Choroid plexus epithelial cell (primary cell): ENCODE data around the gene DLEC1.

Source experiments
- DNase-seq: peaks from one replicate; pipeline ENCODE4 v3.0.0-alpha.2; 2010; ENCODE audit warnings: low read depth
- H3K4me3 ChIP-seq: 2 replicates; pipeline ENCODE4 v1.5.1; 2011; ENCODE audit warnings: low read depth, mild to moderate bottlenecking, control low read depth, low read length, moderate library complexity
- TF ChIP-seq, protein P1 (sequence below): conservative IDR thresholded peaks from 2 replicates; pipeline ENCODE4 v1.5.1; 2011; ENCODE audit warnings: low read depth, mild to moderate bottlenecking, control low read depth, inconsistent platforms, low read length, moderate library complexity

DLEC1 gene

DNA sequence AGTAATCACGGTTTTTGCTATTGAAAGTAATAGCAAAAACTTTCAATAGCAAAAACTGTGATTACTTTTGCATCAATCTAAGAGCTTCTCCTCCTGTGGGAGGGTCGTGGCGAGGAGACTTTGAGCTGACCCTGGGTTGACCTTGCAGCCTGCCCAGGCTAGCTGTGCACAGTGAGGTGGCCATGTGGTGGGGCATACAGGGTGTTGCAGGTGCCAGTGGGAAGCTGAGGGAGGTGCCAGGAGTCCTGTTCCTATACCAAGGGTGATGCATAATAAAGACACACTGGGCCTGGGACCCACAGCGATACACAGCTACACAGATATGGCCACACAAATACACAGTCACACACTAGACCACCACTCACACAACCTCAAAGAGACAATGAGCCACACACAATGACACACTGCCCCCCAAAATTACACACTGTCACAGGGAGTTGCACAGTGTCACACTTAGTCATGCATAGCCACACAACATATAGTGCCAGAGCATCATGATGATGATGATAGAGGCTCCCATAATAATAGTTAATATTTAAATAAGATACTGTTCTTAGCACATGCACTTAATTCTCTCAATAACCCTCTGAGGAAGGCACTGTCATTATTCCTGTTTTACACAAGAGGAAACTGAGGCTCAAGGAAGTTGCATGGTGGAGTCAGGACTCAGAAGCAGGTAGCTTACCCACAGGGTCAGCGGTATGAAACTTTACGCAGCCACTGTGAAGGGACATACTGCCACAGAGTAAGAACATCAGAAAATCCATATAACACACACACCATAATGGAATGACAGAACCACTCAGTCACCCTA, 15.9 kb upstream of the DLEC1 start:
- TF ChIP-seq, protein P1, sequence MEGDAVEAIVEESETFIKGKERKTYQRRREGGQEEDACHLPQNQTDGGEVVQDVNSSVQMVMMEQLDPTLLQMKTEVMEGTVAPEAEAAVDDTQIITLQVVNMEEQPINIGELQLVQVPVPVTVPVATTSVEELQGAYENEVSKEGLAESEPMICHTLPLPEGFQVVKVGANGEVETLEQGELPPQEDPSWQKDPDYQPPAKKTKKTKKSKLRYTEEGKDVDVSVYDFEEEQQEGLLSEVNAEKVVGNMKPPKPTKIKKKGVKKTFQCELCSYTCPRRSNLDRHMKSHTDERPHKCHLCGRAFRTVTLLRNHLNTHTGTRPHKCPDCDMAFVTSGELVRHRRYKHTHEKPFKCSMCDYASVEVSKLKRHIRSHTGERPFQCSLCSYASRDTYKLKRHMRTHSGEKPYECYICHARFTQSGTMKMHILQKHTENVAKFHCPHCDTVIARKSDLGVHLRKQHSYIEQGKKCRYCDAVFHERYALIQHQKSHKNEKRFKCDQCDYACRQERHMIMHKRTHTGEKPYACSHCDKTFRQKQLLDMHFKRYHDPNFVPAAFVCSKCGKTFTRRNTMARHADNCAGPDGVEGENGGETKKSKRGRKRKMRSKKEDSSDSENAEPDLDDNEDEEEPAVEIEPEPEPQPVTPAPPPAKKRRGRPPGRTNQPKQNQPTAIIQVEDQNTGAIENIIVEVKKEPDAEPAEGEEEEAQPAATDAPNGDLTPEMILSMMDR = no peak
- no peak overlapping the region for H3K4me3 ChIP-seq
- no peak for DNase-seq

DNA sequence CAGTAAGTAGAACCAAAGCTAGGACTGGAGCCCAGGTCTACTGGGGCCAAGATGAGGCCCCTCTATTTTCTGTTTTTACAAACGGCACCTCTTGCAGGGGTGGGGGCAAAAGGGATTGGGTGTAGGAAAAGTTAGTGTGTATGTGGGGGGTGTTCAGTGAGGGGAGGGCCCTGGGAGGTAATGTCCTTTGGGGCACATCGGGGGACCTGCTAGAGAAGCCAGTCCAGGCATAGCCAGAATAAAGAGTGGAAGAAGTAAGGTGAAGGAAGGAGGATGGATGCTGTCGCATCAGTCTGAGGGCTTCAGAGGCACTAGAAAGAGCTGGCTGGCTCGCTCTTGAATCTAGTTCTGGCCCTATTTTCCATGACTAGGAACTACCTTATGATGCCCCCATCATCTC, 12.2 kb upstream of the DLEC1 start:
- DNase-seq = no peak
- TF ChIP-seq, protein P1 = no peak
- H3K4me3 ChIP-seq = no peak overlapping the region

DNA sequence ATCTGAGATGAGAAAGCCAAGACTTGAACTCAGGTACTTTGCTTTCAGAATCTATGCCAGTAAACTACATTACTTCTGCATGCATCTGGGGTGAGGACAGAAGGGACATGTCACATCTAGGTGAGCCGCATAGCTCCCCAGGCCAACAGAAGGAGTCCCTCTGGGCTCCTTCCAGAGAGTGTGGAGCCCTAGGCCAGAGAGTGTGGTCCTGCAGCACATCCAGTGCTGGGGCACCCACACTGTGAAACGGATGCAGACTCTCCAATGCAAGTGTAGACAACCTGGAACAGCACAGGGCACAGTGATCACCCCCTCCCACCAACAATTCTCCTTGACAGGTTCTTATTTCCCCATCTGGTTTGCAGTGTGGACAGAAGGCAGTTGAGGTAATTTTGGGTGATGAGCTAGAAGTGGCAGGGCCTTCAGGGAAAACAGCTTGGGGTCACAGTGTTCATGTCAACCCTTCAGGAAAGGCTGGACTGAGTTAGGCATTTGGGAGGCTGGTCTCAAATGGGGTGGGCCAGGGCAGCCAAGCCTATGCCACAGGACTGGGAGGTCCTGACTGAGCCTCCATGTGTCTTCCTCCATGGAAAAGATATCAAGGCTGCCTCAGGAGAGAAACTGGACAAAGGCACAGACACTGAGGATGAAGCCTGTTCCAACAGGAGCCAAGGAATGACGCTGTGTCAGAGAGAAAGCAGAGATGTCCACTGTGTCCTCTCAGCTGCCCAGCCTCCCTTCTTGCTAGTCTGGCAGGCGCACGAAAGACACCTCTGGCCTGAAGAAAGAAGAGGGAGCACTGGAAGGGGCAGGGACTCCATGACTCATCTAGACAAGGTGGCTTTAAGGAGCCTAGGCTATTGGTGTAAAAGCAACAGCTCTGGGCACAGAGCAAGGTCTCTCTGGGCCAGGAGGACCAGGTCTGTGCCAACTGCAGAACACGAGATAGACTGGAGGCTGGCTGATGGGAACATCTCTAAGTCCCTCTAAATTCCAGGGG, 11.2 kb upstream of the DLEC1 start:
- no peak for DNase-seq
- TF ChIP-seq, protein P1 = no peak
- no peak overlapping the region for H3K4me3 ChIP-seq

DNA sequence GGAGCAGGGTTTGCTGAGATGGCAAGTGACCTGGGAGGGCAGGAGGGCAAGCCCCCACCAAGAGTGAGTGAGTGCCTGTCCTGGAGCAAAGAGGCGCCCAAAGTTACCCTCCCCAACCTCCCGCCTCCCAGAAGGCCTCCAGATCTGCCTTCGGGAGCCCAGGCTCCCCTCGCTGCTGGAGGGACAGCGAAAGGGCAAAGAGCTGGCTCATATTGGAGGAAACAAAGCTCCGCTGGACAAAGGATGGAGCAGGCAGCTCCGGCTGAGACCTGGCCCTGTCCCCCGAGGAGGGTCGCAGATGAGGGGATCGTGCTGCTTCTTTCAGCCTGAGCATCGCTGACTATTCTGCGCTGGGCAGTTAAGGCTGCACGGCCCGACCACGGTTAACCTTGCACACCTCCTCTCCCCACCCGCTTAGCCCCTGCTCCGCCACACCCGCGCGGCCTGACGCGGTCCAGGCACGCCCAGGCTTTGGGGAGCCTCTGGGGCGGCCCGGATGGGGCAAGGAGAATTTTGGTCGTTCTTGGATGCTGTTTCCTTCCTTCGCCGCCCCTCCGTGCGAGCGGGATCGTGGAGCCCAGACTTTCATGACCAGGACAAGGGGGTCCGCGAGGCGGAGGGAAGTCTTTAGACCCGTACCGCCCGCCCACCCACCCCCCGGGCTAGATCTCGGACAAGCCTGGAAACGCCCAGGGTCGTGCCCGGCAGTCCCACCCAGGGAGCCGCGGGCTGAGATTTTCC, 10.2 kb upstream of the DLEC1 start:
- DNase-seq = no peak
- TF ChIP-seq, protein P1 = no peak
- H3K4me3 ChIP-seq = peak overlapping the region; percentile 65

DNA sequence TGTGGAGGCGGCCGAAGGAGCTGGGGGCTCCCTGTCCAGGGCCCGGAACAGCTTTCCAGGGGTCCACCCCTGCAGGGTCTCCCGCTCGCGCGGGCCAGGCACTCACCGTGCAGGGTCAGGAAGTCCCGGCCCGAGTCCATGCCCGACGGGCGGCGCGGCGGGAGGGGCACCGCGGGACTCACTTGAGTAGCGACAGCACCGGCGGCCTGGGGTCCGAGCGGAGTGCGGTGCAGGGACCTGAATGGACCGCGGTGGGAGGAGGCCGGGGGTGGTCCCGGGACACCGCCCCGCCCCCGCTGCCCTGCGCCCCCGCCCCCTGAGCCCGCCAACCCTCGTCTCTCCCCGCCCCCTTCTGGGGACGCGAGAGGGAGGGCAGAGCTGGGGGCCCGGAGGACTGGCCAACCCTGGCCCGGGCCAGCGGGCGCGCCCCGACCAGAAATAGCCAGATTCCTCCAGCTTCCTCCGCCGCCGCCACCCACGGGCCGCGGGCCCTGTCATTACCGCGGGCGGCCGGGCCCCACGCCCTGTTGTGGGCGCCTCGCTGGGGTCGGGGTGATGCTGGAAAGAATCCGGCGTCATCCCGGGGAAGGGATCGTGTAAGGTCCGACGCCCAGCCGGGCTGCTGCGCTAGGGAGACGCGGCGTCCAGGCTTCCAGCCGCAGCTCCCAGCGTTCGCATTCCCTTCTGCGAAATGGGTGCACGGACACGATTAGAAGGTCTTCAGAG, 9.4 kb upstream of the DLEC1 start, which contains the start of gene PLCD1:
TSS of gene PLCD1 (minus strand) at position 243 of the 726 bp plus-strand sequence. CDS start at position 140, 103 bp downstream.
- peak within 1 kb of the TSS; percentile 65 for H3K4me3 ChIP-seq
- TF ChIP-seq, protein P1 = no peak
- peak; percentile 31 for DNase-seq
